ENCODE data around the gene MCIDAS. TPM values are rescaled to one million over a fixed set of nuclear protein-coding genes. Genes with fewer than 3 reads are reported as not detected.

Gene MCIDAS
- total and polyA plus RNA-seq, 2 of the 8 experiments (the other 6 are each of a cell fraction or from before 2014, with no cell fraction given): 0.15 TPM; not detected in 1

- H3K14ac ChIP-seq (ENCODE audit: insufficient read length): no peak overlapping the region
- no peaks in the 10 kb centered on the region for H3K9me3 ChIP-seq (ENCODE audit: insufficient read depth in 2 of 2, low read depth in 1 of 2, low read length in 1 of 2)
- peaks cover 5 to 9% of the 10 kb centered on the region in 2 experiments for H4K20me1 ChIP-seq (replicated peaks in 1 of 2; ENCODE audit: control insufficient read depth in 1 of 2, insufficient read depth in 2 of 2, low read length in 2 of 2)
- H3K4me1 ChIP-seq (replicated peaks in 1 of 4; ENCODE audit: control insufficient read depth in 3 of 4, insufficient read depth in 4 of 4, low read length in 3 of 4): peaks cover 0 to 8% (median 5%) of the 10 kb centered on the region in 4 experiments; a peak in 4 of 7 replicates
- no peaks in the 10 kb centered on the region for H3K79me1 ChIP-seq (ENCODE audit: low read depth, low read length)
- FAIRE-seq (no peak), DNase-seq (ENCODE audit: low read depth in 1 of 2, low spot score in 2 of 2) (no peak)
- H2BK20ac ChIP-seq (ENCODE audit: low read length): no peak overlapping the region
- no peak overlapping the region for H4K8ac ChIP-seq (ENCODE audit: extremely low read depth, insufficient read depth, low read length)
- 13% methylated on average over 2 of the region's 2 CpGs; no CpG with 5 or more reads in 1 of the 2 experiments for WGBS, 2 experiments (ENCODE audit: extremely low coverage in 1 of 2, insufficient coverage in 1 of 2, insufficient read length in 1 of 2, insufficient replicate concordance in 2 of 2, low coverage in 1 of 2, low lambda C conversion rate in 2 of 2, missing lambda C conversion rate in 1 of 2)
- H3K79me2 ChIP-seq (ENCODE audit: control insufficient read depth in 1 of 2, insufficient read depth in 2 of 2, low read length in 2 of 2): no peaks in the 10 kb centered on the region
- H3K23me2 ChIP-seq (ENCODE audit: low read depth, low read length): peaks cover 11% of the 10 kb centered on the region
- H2BK12ac ChIP-seq (ENCODE audit: low read depth, low read length): no peak overlapping the region
- no peak overlapping the region for H3K27ac ChIP-seq (ENCODE audit: low read depth, low read length)
- TF ChIP-seq JUN (IDR thresholded peaks at IDR 0.05; ENCODE audit: low read depth, low read length): no peak
- no peak for TF ChIP-seq KDM1A (IDR thresholded peaks at IDR 0.05; ENCODE audit: borderline replicate concordance, low read length)
- TF ChIP-seq BCL11A (IDR thresholded peaks at IDR 0.05; ENCODE audit: low read depth in 2 of 2, low read length in 2 of 2): no peak
- no peak for TF ChIP-seq CBX8 (IDR thresholded peaks at IDR 0.05; ENCODE audit: borderline replicate concordance, low read depth, low read length)
- TF ChIP-seq KDM5A (IDR thresholded peaks at IDR 0.05; ENCODE audit: low read length): no peak
- TF ChIP-seq, protein P1, sequence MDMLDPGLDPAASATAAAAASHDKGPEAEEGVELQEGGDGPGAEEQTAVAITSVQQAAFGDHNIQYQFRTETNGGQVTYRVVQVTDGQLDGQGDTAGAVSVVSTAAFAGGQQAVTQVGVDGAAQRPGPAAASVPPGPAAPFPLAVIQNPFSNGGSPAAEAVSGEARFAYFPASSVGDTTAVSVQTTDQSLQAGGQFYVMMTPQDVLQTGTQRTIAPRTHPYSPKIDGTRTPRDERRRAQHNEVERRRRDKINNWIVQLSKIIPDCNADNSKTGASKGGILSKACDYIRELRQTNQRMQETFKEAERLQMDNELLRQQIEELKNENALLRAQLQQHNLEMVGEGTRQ (IDR thresholded peaks at IDR 0.05; ENCODE audit: low read length): no peak
- TF ChIP-seq CEBPB (IDR thresholded peaks at IDR 0.05; ENCODE audit: low read depth, low read length): no peak
- TF ChIP-seq TAF7 (optimal IDR thresholded peaks at IDR 0.05; ENCODE audit: borderline replicate concordance, low read depth, low read length): no peak
- TF ChIP-seq BRCA1 (IDR thresholded peaks at IDR 0.05; ENCODE audit: low read depth, low read length): no peak
- no peak for TF ChIP-seq TBP (IDR thresholded peaks at IDR 0.05; ENCODE audit: low read depth, low read length)
- TF ChIP-seq POLR2AphosphoS5 (IDR thresholded peaks at IDR 0.05; ENCODE audit: low read depth, low read length): no peak
- no peak for TF ChIP-seq RAD21 (IDR thresholded peaks at IDR 0.05 in 1 of 2, conservative IDR thresholded peaks at IDR 0.05 in 1 of 2; ENCODE audit: low read depth in 2 of 2, low read length in 2 of 2)
- H2AFZ ChIP-seq (ENCODE audit: low read length): no peak overlapping the region
- no peak overlapping the region for H2BK120ac ChIP-seq (replicated peaks; ENCODE audit: low read depth, low read length)
- no peak overlapping the region for H3K56ac ChIP-seq (replicated peaks; ENCODE audit: insufficient read length, low read depth, low read length)
- no peak overlapping the region for H2BK15ac ChIP-seq (ENCODE audit: low read length)
- no peak overlapping the region for H3K4ac ChIP-seq (replicated peaks; ENCODE audit: insufficient read length, low read depth, low read length)
- H4K5ac ChIP-seq (ENCODE audit: insufficient read length, low read depth, low read length): no peak overlapping the region
- H3K36me3 ChIP-seq (ENCODE audit: control insufficient read depth in 2 of 4, insufficient read depth in 4 of 4, low read length in 3 of 4): no peaks in the 10 kb centered on the region
- H2AK5ac ChIP-seq (ENCODE audit: low read depth, low read length): no peak overlapping the region
- H3K23ac ChIP-seq (ENCODE audit: insufficient read length): no peak overlapping the region
- ChIA-PET POLR2A (ENCODE audit: partially characterized antibody) (interaction anchor here (0.8 to 1.5 kb wide), 3 partner anchors 9 to 61 kb away, joined by 3 to 4 read pairs (median 4); no protein-coding TSS in a partner anchor), CTCF (ENCODE audit: partially characterized antibody) (interaction anchor here (0.6 to 9.0 kb wide), 7 partner anchors 8 to 272 kb away, joined by 3 to 143 read pairs (median 3); partner anchors contain the start of genes CCNO and MCIDAS)
- peak overlapping the region; percentile 82 to 90; a peak in 3 of 4 replicates for H3K4me2 ChIP-seq (ENCODE audit: insufficient read depth in 1 of 2, low read depth in 2 of 2, low read length in 2 of 2)
- H3K9ac ChIP-seq (replicated peaks in 1 of 4; ENCODE audit: extremely low read depth in 1 of 4, low read depth in 3 of 4, low read length in 3 of 4): no peak overlapping the region
- peak overlapping the region; percentile 45 to 61 (median 50); a peak in 7 of 8 replicates for H3K4me3 ChIP-seq (ENCODE audit: extremely low read depth in 1 of 4, insufficient read depth in 2 of 4, low read depth in 3 of 4, low read length in 4 of 4)
- H3K27me3 ChIP-seq (replicated peaks in 1 of 4; ENCODE audit: control insufficient read depth in 3 of 4, extremely low read depth in 1 of 4, insufficient read depth in 3 of 4, low read length in 3 of 4): peaks cover 28 to 68% (median 51%) of the 10 kb centered on the region in 4 experiments
- no peak overlapping the region for H3K18ac ChIP-seq (ENCODE audit: extremely low read depth, low read length)
- H2BK5ac ChIP-seq (ENCODE audit: low read depth, low read length): no peak overlapping the region
- no peak overlapping the region for H4K91ac ChIP-seq (replicated peaks; ENCODE audit: insufficient read length, low read length)
These were observed 50.0 kb downstream of the MCIDAS start for GRCh38 chr5:55177078-55177477.

Data from H1 (cell line).